ENCODE data around the gene PEA15. TPM values are rescaled to one million over a fixed set of nuclear protein-coding genes. Genes with fewer than 3 reads are reported as not detected.

The PEA15 gene
- total RNA-seq, 2 experiments from 2014 or later: 22.3 to 30.5 TPM

DNA sequence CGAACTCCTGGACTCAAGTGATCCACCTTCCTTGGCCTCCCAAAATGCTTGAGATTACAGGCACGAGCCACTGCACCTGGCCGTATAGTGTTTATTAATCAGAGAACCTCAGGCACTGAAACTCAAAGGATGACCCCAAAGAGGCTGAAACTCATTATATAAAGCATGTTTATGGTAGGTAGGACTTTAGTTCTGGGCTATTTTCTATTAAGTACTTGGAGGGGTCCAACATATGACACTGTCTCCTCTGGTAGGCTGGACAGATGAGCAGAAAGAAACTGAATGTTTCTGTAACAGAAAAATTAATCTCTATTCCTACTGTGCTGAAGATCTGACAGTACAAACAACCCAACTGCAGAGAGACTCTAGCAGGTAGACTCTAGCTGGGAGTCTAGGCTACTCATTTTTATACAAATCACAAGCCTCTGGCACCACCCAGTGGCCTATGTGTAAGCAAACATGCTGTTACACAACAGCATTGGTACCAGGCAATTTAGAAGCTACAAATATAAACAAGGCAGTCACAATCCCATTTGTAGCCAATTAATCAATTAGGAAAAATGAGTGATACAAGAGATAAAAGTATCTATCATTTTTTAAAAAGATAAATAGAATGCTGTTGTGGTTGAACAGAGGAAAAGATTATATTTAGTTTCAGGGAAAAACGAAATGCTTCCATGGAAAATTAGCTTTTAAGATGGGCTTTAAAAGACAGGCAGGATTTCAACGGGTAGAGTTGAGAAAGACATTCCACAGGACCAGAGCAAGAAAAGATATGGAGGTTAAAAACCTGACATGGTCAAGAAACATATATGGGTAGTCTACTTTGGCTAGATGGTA is 46.7 kb downstream of the PEA15 start:
- no peak overlapping the region for H3K27ac ChIP-seq (ENCODE audit: low read depth, low read length, poor library complexity, severe bottlenecking)
- no peak overlapping the region for H3K4me2 ChIP-seq (ENCODE audit: low read length)
- no TSS peak for BruUV-seq (replicated peaks)
- H3K9me2 ChIP-seq (ENCODE audit: insufficient read depth, low read length): no peaks in the 10 kb centered on the region
- ChIA-PET CTCF (ENCODE audit: unreplicated experiment) (interaction anchor here (0.5 to 2.3 kb wide), 12 partner anchors 9 to 156 kb away, joined by 3 to 12 read pairs (median 6); partner anchors contain the start of genes DCAF8 and IGSF8), POLR2A (interaction anchor here (0.6 to 2.1 kb wide), 11 partner anchors 8 to 567 kb away, joined by 3 to 9 read pairs (median 4); partner anchors contain the start of gene DCAF8)
- peaks cover 21% of the 10 kb centered on the region; the same call in 1 of the 2 replicates for H3K79me2 ChIP-seq (ENCODE audit: insufficient read depth, low read depth, low read length)
- H3K36me3 ChIP-seq (ENCODE audit: insufficient read depth, low read length): peaks cover 28% of the 10 kb centered on the region
- TF ChIP-seq, protein P1, sequence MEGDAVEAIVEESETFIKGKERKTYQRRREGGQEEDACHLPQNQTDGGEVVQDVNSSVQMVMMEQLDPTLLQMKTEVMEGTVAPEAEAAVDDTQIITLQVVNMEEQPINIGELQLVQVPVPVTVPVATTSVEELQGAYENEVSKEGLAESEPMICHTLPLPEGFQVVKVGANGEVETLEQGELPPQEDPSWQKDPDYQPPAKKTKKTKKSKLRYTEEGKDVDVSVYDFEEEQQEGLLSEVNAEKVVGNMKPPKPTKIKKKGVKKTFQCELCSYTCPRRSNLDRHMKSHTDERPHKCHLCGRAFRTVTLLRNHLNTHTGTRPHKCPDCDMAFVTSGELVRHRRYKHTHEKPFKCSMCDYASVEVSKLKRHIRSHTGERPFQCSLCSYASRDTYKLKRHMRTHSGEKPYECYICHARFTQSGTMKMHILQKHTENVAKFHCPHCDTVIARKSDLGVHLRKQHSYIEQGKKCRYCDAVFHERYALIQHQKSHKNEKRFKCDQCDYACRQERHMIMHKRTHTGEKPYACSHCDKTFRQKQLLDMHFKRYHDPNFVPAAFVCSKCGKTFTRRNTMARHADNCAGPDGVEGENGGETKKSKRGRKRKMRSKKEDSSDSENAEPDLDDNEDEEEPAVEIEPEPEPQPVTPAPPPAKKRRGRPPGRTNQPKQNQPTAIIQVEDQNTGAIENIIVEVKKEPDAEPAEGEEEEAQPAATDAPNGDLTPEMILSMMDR (conservative IDR thresholded peaks at IDR 0.05; ENCODE audit: low read length): peak; percentile 96
- TF ChIP-seq EZH2phosphoT487 (IDR thresholded peaks at IDR 0.05; ENCODE audit: borderline replicate concordance, low read depth, low read length): no peak
- H4K20me1 ChIP-seq (ENCODE audit: insufficient read depth, low read length): 0 out of 2 replicates have a peak, but pooled peaks cover 4% of the 10 kb centered on the region
- no peak overlapping the region for H2AFZ ChIP-seq (ENCODE audit: low read length)
- DNase-seq (ENCODE audit: low spot score): peak; percentile 83
- H3K4me1 ChIP-seq (ENCODE audit: insufficient read depth, low read length, poor library complexity, severe bottlenecking): no peaks in the 10 kb centered on the region
- no peaks in the 10 kb centered on the region for H3K9me3 ChIP-seq (ENCODE audit: low read length)
- H3K4me3 ChIP-seq (ENCODE audit: low read depth, low read length, poor library complexity, severe bottlenecking): no peak overlapping the region
- intact Hi-C loops (cut with micrococcal nuclease; ENCODE audit: unreplicated experiment): loop anchor here (1.0 kb wide), 2 partner anchors 59 to 151 kb away; no protein-coding TSS in a partner anchor

DNA sequence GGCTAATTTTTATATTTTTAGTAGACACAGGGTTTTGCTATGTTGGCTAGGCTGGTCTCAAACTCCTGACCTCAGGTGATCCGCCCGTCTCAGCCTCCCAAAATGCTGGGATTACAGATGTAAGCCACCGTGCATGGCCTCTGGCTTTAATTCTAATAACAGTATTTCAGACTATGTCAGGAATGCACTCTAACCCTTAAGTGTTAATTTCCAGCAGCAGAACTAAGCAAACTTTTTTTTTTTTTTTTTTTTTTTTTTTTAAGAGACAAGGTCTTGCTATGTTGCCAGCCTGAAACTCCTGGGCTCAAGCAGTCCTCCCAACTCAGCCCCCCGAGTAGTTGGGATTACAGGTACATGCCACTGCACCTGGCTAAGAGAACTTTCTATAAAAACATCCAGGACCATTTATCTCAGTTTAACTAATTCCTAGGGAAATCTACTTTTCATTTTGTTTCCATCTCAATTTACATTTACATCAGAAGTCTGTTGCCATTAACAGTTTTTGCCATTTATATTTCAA is 50.7 kb downstream of the PEA15 start:
- ChIA-PET POLR2A (no interaction called here), CTCF (ENCODE audit: unreplicated experiment) (no interaction called here)
- Histone ChIP-seq H3K4me3 (ENCODE audit: low read depth, low read length, poor library complexity, severe bottlenecking) (no peak overlapping the region), H3K9me2 (ENCODE audit: insufficient read depth, low read length) (no peaks in the 10 kb centered on the region), H3K79me2 (ENCODE audit: insufficient read depth, low read depth, low read length) (peaks cover 18% of the 10 kb centered on the region), H3K4me2 (ENCODE audit: low read length) (no peak overlapping the region), H3K36me3 (ENCODE audit: insufficient read depth, low read length) (peaks cover 43% of the 10 kb centered on the region), H4K20me1 (ENCODE audit: insufficient read depth, low read length) (peaks cover 3% of the 10 kb centered on the region; the same call in 1 of the 2 replicates), H3K9me3 (ENCODE audit: low read length) (no peaks in the 10 kb centered on the region), H3K4me1 (ENCODE audit: insufficient read depth, low read length, poor library complexity, severe bottlenecking) (peaks cover 11% of the 10 kb centered on the region), H2AFZ (ENCODE audit: low read length) (no peak overlapping the region), H3K27ac (ENCODE audit: low read depth, low read length, poor library complexity, severe bottlenecking) (no peak overlapping the region)
- intact Hi-C loops (cut with micrococcal nuclease; ENCODE audit: unreplicated experiment): no loop called here
- no peak for TF ChIP-seq EZH2phosphoT487 (IDR thresholded peaks at IDR 0.05; ENCODE audit: borderline replicate concordance, low read depth, low read length)
- TF ChIP-seq, protein P1 (conservative IDR thresholded peaks at IDR 0.05; ENCODE audit: low read length): no peak
- no peak for DNase-seq (ENCODE audit: low spot score)
- no TSS peak for BruUV-seq (replicated peaks)
